Transverse colon (tissue), 3 donors: ENCODE data around the gene TFRC.

ENCODE experiments used
- POLR2A ChIP-seq: fragments of 450-650 bp; IDR thresholded peaks from one replicate; pipeline ENCODE4 v1.6.1; 2016; ENCODE audit warnings: antibody characterized with exemption, mild to moderate bottlenecking, moderate library complexity
- TF ChIP-seq, protein P1 (sequence below), 5 experiments: fragments of 200-600 bp in 3 of 5; fragments of 450-650 bp in 2 of 5; sonication (generic) in 3 of 5; IDR thresholded peaks; 1 replicate in 2 of 5; 2 replicates in 3 of 5; pipeline ENCODE4 v1.5.1; 2016 to 2017; ENCODE audit warnings: antibody characterized with exemption in 5 of 5, inconsistent platforms in 3 of 5, mild to moderate bottlenecking in 2 of 5, moderate library complexity in 1 of 5

DNA sequence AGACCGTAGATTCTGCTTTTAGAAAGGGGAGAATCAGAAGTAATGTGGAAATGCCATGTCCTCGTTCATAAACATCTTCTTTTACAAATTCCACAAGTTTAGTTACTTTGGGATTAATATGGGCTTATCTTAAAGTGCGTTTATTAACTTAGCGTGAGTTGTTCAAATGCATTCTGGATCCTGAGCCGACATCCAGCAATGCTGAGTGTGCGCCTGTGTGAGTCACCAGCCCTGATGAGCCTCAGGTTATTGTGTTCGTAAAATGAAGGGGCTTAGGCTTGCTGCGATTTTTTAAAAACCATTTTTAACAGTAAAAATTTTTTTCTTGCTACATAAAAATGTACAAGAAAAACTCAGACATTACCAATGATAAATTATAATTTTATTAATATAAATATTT, 57.9 kb downstream of the TFRC start:
- TF ChIP-seq, protein P1, sequence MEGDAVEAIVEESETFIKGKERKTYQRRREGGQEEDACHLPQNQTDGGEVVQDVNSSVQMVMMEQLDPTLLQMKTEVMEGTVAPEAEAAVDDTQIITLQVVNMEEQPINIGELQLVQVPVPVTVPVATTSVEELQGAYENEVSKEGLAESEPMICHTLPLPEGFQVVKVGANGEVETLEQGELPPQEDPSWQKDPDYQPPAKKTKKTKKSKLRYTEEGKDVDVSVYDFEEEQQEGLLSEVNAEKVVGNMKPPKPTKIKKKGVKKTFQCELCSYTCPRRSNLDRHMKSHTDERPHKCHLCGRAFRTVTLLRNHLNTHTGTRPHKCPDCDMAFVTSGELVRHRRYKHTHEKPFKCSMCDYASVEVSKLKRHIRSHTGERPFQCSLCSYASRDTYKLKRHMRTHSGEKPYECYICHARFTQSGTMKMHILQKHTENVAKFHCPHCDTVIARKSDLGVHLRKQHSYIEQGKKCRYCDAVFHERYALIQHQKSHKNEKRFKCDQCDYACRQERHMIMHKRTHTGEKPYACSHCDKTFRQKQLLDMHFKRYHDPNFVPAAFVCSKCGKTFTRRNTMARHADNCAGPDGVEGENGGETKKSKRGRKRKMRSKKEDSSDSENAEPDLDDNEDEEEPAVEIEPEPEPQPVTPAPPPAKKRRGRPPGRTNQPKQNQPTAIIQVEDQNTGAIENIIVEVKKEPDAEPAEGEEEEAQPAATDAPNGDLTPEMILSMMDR (IDR thresholded peaks at IDR 0.05): no peak
- TF ChIP-seq POLR2A: no peak
